Psoas muscle (tissue), 8 donors: ENCODE measurements around the gene COMMD9. TPM values are rescaled to one million over a fixed set of nuclear protein-coding genes. Genes with fewer than 3 reads are reported as not detected.
"Not testable (repeated sequence)": the region's sequence is repeated elsewhere in the genome, so short reads cannot be mapped to it uniquely, and the experiment has no call there.

Experiments
- ATAC-seq, 4 donors: fragments of 200-7000 bp; cut with Tn5 transposase; one replicate each; pipeline ENCODE4 v1.9.1; 2020; ENCODE audit warnings: moderate library complexity in 3 of 4, mild to moderate bottlenecking in 2 of 4
- DNase-seq, 2 donors: peaks; one replicate each; pipeline ENCODE4 v3.0.0-alpha.2; 2020
- H3K27ac ChIP-seq: fragments of 200-600 bp; one replicate; pipeline ENCODE4 v1.8.0; 2022
- H3K27me3 ChIP-seq, 3 donors: fragments of 200-600 bp in 1 of 3; one replicate each; pipeline versions ENCODE4 v1.6.1 to v1.8.0; 2013 to 2022; ENCODE audit warnings: low read length in 2 of 3, mild to moderate bottlenecking in 2 of 3, moderate library complexity in 1 of 3; ENCODE audit not compliant: insufficient read depth in 3 of 3
- H3K36me3 ChIP-seq, 2 donors: fragments of 200-600 bp in 1 of 2; one replicate each; pipeline versions ENCODE4 v1.6.1 to v1.8.0; 2013 to 2022; ENCODE audit warnings: low read depth in 1 of 2, mild to moderate bottlenecking in 1 of 2, moderate library complexity in 1 of 2; ENCODE audit not compliant: insufficient read depth in 1 of 2
- H3K4me1 ChIP-seq: fragments of 200-600 bp; one replicate; pipeline ENCODE4 v1.8.0; 2022
- H3K4me3 ChIP-seq: fragments of 200-600 bp; one replicate; pipeline ENCODE4 v1.8.0; 2022; ENCODE audit warnings: mild to moderate bottlenecking
- H3K9me3 ChIP-seq: fragments of 200-600 bp; one replicate; pipeline ENCODE4 v1.8.0; 2022
- CTCF ChIP-seq: fragments of 200-600 bp; IDR thresholded peaks from one replicate; pipeline ENCODE4 v1.8.0; 2022; ENCODE audit warnings: antibody characterized with exemption
- WGBS, 3 donors: extraction: QIAGEN DNeasy Blood & Tissue Kit; methylation state at CpG; one replicate each; pipeline versions ENCODE4 v1.1.6 to v1.1.7; 2013; 5-methylcytosine and 5-hydroxymethylcytosine counted together
- intact Hi-C, 2 donors: fragments of 100-400 bp; cut with DNase I; formaldehyde crosslinking; loops; one replicate each; pipeline versions ENCODE4 v1.11.0 to v1.14.2; 2022
- polyA plus RNA-seq, 3 donors: library from polyadenylated mRNA; stranded (reverse); fragments of 200-250 nt; gene quantifications; one replicate each; pipeline ENCODE4 v1.2.3, GENCODE V29; 2013
- total RNA-seq, 4 donors: library from RNA; stranded (reverse); fragmentation: NEBNext Ultra II Directional in 2 of 4; extraction: Animal tissue kit (Norgen Biotek cat#: 25700) in 2 of 4; gene quantifications; one replicate each; pipeline versions ENCODE4 v1.2.1 to v1.2.4, GENCODE V29; 2021 to 2023
- donor health status: healthy with polysubstance abuse.
- donor health status: DM: no; HTN: no; CAD: no; lungs with moderate emphysema.
- donor health status: Bipolar disorder and iron deficiency.
- donor health status: healthy.
- donor health status: DM: yes; HTN: yes; CAD: no.
- donor health status: DM: no; HTN: no; CAD: no.
- donor health status: DM: no; HTN: no; CAD: no.
- donor health status: DM: yes; HTN: yes; CAD: no.

The COMMD9 gene
- total and polyA plus RNA-seq, 7 donors = 52.1 to 79.6 (median 65.8) TPM

DNA sequence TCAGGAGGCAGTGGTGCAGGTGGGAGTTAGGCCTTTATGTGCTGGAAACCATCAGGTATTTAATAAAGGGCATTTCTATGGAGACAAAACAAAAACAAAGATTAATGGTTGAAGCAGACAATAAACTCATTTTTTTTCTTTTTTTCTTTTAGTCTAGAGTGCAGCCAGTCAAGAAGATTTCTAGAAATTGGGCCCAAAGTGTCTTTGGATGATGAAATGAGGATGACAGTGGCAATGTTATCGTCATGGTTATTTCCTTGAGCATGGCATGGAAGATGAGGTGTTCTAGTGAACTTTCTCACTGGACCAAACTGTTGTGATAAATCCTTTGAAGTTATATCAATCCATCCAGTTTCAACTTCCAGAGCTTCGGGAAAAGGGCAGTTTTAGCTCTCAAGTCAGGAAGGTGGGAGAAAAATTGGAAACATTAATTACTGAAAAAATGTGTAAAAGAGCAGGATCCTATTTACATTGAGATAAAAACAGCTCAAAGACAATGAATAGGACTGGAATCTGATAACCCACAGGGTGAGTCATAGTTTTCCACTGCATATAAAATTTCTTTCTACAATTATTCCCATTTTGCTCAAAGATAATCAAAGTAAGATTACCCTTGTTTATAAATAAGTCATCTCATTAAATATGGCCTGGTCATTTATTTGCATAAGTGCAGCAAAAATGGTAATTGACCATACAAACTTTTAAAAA is 39.9 kb upstream of the COMMD9 start:
- Histone ChIP-seq H3K27ac (no peak overlapping the region), H3K9me3 (no peaks in the 10 kb centered on the region), H3K36me3 (no peaks in the 10 kb centered on the region), H3K4me1 (no peaks in the 10 kb centered on the region), H3K4me3 (no peak overlapping the region), H3K27me3 (no peaks in the 10 kb centered on the region)
- WGBS, 3 donors = 79 to 90% (median 81%) methylated on average over 2 of the region's 2 CpGs
- intact Hi-C loops = no loop called here
- DNase-seq (no peak), ATAC-seq (no peak)
- TF ChIP-seq CTCF = no peak

- 67 to 92% (median 87%) methylated on average over 3 of the region's 3 CpGs for WGBS, 3 donors
- no peak for TF ChIP-seq CTCF
- intact Hi-C loops = no loop called here
Observed at GRCh38 chr11:36326524-36327419, 37.5 kb upstream of the COMMD9 start.

DNA sequence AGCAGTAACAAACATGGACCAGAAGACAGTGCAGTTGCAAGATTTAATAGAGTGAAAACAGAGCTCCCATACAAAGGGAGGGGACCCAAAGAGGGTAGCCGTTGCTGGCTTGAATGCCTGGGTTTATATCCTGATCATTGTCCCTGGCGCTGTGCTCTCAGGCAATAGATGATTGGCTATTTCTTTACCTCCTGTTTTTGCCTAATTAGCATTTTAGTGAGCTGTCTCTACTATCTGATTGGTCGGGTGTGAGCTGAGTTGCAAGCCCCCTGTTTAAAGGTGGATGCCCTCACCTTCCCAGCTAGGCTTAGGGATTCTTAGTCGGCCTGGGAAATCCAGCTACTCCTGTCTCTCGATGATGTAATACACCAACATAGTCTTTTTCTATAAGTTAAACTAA is 36.2 kb upstream of the COMMD9 start:
- H3K4me1 ChIP-seq, H3K27me3 ChIP-seq, DNase-seq, intact Hi-C loops, H3K9me3 ChIP-seq, H3K36me3 ChIP-seq, H3K27ac ChIP-seq, ATAC-seq, H3K4me3 ChIP-seq: not testable (repeated sequence)
- WGBS, 3 donors = 92% methylated on average over 5 of the region's 5 CpGs

More at GRCh38 chr11:36326524-36327419, 37.5 kb upstream of the COMMD9 start:
- Histone ChIP-seq H3K4me1 (no peaks in the 10 kb centered on the region), H3K36me3 (no peaks in the 10 kb centered on the region), H3K27me3 (no peaks in the 10 kb centered on the region), H3K9me3 (no peaks in the 10 kb centered on the region), H3K27ac (no peak overlapping the region), H3K4me3 (no peak overlapping the region)
- ATAC-seq = no peak
- DNase-seq = no peak

- H3K36me3 ChIP-seq, DNase-seq, ATAC-seq, H3K9me3 ChIP-seq, H3K4me1 ChIP-seq, H3K27me3 ChIP-seq, H3K27ac ChIP-seq, H3K4me3 ChIP-seq, intact Hi-C loops: not testable (repeated sequence)
- 94 to 98% (median 95%) methylated on average over 15 of the region's 15 CpGs for WGBS, 3 donors
Observed at GRCh38 chr11:36324956-36325355, 35.7 kb upstream of the COMMD9 start.

DNA sequence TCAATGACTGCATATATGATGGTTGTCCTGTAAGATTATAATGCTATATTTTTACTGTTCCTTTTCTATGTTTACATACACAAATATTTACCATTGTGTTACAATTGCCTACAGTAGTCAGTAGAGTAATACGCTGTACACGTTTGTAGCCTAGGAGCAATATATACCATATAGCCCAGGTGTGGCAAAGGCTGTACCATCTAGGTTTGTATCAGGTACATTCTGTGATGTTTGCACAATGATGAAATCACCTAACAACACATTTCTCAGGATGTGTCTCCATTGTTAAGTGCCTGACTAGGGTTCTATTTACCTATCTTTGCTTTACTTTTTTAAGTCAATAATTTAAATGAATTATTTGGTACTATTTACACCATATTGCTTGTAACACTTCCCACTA is 28.8 kb upstream of the COMMD9 start:
- ATAC-seq (no peak), DNase-seq (no peak)
- H3K4me1 ChIP-seq = no peaks in the 10 kb centered on the region
- no peak overlapping the region for H3K27ac ChIP-seq
- no peaks in the 10 kb centered on the region for H3K9me3 ChIP-seq
- H3K4me3 ChIP-seq = no peak overlapping the region
- intact Hi-C loops = no loop called here
- TF ChIP-seq CTCF = no peak
- WGBS, 3 donors = 41 to 73% (median 46%) methylated on average over 2 of the region's 2 CpGs
- H3K36me3 ChIP-seq = no peaks in the 10 kb centered on the region
- H3K27me3 ChIP-seq = no peaks in the 10 kb centered on the region
